ENCODE data around the gene MERTK. TPM values are rescaled to one million over a fixed set of nuclear protein-coding genes. Genes with fewer than 3 reads are reported as not detected.
"Not testable (repeated sequence)": the region's sequence is repeated elsewhere in the genome, so short reads cannot be mapped to it uniquely, and the experiment has no call there.

Gene MERTK
- total RNA-seq, 1 donor from 2014 or later, result 0.35 TPM

- DNase-seq (ENCODE audit: low read depth), result not testable (repeated sequence)
These were observed 141.7 kb downstream of the MERTK start for GRCh38 chr2:112040066-112040465.

- not testable (repeated sequence) for DNase-seq (ENCODE audit: low read depth)
These were observed 143.1 kb downstream of the MERTK start for GRCh38 chr2:112041460-112041859.

- DNase-seq (ENCODE audit: low read depth), result no peak
These were observed 147.1 kb downstream of the MERTK start for GRCh38 chr2:112045446-112046014.

GRCh38 chr2:112046231-112046630 lies 147.8 kb downstream of the MERTK start:
- DNase-seq (ENCODE audit: low read depth), result no peak

- DNase-seq (ENCODE audit: low read depth), result no peak
These were observed 149.3 kb downstream of the MERTK start for GRCh38 chr2:112047537-112048235.

- no peak for DNase-seq (ENCODE audit: low read depth)
These were observed 149.8 kb downstream of the MERTK start for GRCh38 chr2:112048236-112048592.

GRCh38 chr2:112048887-112049286 lies 150.5 kb downstream of the MERTK start:
- DNase-seq (ENCODE audit: low read depth), result peak; percentile 64

GRCh38 chr2:112050316-112050715 lies 151.9 kb downstream of the MERTK start:
- peak; percentile 27 for DNase-seq (ENCODE audit: low read depth)

- DNase-seq (ENCODE audit: low read depth), result peak; percentile 96
These were observed 155.8 kb downstream of the MERTK start for GRCh38 chr2:112053917-112054846.

GRCh38 chr2:112054847-112055729 lies 156.7 kb downstream of the MERTK start, which contains the start of gene TMEM87B:
Gene TMEM87B (plus strand): TSS chr2:112055269. CDS start chr2:112055592, 323 bp downstream.
- peak; percentile 96 for DNase-seq (ENCODE audit: low read depth)

- DNase-seq (ENCODE audit: low read depth), result peak; percentile 78
These were observed 157.6 kb downstream of the MERTK start for GRCh38 chr2:112055730-112056625.

- no peak for DNase-seq (ENCODE audit: low read depth)
These were observed 158.2 kb downstream of the MERTK start for GRCh38 chr2:112056626-112056987.

GRCh38 chr2:112059671-112060070 lies 161.3 kb downstream of the MERTK start:
- no peak for DNase-seq (ENCODE audit: low read depth)

- no peak for DNase-seq (ENCODE audit: low read depth)
These were observed 162.9 kb downstream of the MERTK start for GRCh38 chr2:112061299-112061698.

- no peak for DNase-seq (ENCODE audit: low read depth)
These were observed 163.4 kb downstream of the MERTK start for GRCh38 chr2:112061840-112062239.

GRCh38 chr2:112062894-112063293 lies 164.5 kb downstream of the MERTK start:
- no peak for DNase-seq (ENCODE audit: low read depth)

GRCh38 chr2:112065486-112065885 lies 167.1 kb downstream of the MERTK start:
- no peak for DNase-seq (ENCODE audit: low read depth)

GRCh38 chr2:112065966-112066365 lies 167.6 kb downstream of the MERTK start:
- DNase-seq (ENCODE audit: low read depth), result peak; percentile 30

- not testable (repeated sequence) for DNase-seq (ENCODE audit: low read depth)
These were observed 171.4 kb downstream of the MERTK start for GRCh38 chr2:112069794-112070193.

- no peak for DNase-seq (ENCODE audit: low read depth)
These were observed 175.5 kb downstream of the MERTK start for GRCh38 chr2:112073875-112074274.
